Gastroesophageal sphincter (tissue), 3 donors: ENCODE results near the gene STXBP1.

ENCODE experiments used
- CTCF ChIP-seq, 4 experiments: fragments of 200-600 bp in 2 of 4; fragments of 450-650 bp in 2 of 4; sonication (generic) in 1 of 4; IDR thresholded peaks; one replicate each; pipeline ENCODE4 v1.5.1; 2017 to 2019; ENCODE audit warnings: antibody characterized with exemption in 4 of 4, mild to moderate bottlenecking in 2 of 4, moderate library complexity in 2 of 4
- EP300 ChIP-seq: sonication (generic); formaldehyde crosslinking; IDR thresholded peaks from one replicate; pipeline ENCODE4 v1.6.1; 2017; ENCODE audit warnings: antibody characterized with exemption, mild to moderate bottlenecking
- POLR2A ChIP-seq, 2 donors: fragments of 450-650 bp; IDR thresholded peaks; one replicate each; pipeline ENCODE4 v1.6.1; 2017; ENCODE audit warnings: antibody characterized with exemption in 2 of 2, mild to moderate bottlenecking in 2 of 2, moderate library complexity in 1 of 2
- POLR2AphosphoS5 ChIP-seq: sonication (generic); formaldehyde crosslinking; IDR thresholded peaks from one replicate; pipeline ENCODE4 v1.6.1; 2017; ENCODE audit warnings: antibody characterized with exemption

GRCh38 chr9:127637322-127637847 is 25.3 kb downstream of the STXBP1 start:
- TF ChIP-seq CTCF (IDR thresholded peaks at IDR 0.05) (no peak), POLR2A (IDR thresholded peaks at IDR 0.05) (no peak), EP300 (no peak), POLR2AphosphoS5 (peak; percentile 84)
